Measurements from ENCODE around the gene TRIM44.
"Not testable (repeated sequence)": the region's sequence is repeated elsewhere in the genome, so short reads cannot be mapped to it uniquely, and the experiment has no call there.

TRIM44 gene

GRCh38 chr11:35815556-35816315, 153.2 kb downstream of the TRIM44 start:
- no peak for DNase-seq (ENCODE audit: low spot score)

GRCh38 chr11:35820614-35821013, 158.0 kb downstream of the TRIM44 start:
- DNase-seq (ENCODE audit: low spot score) = no peak

GRCh38 chr11:35822815-35823495, 160.4 kb downstream of the TRIM44 start:
- DNase-seq (ENCODE audit: low spot score) = no peak

GRCh38 chr11:35823742-35824298, 161.2 kb downstream of the TRIM44 start:
- DNase-seq (ENCODE audit: low spot score) = no peak

GRCh38 chr11:35825386-35825785, 162.8 kb downstream of the TRIM44 start:
- DNase-seq (ENCODE audit: low spot score) = no peak

GRCh38 chr11:35826006-35826405, 163.4 kb downstream of the TRIM44 start:
- DNase-seq (ENCODE audit: low spot score) = no peak

- DNase-seq (ENCODE audit: low spot score) = no peak
Measured at GRCh38 chr11:35826949-35827348, 164.4 kb downstream of the TRIM44 start.

- no peak for DNase-seq (ENCODE audit: low spot score)
Measured at GRCh38 chr11:35836205-35836604, 173.6 kb downstream of the TRIM44 start.

GRCh38 chr11:35838071-35838470, 175.5 kb downstream of the TRIM44 start:
- no peak for DNase-seq (ENCODE audit: low spot score)

GRCh38 chr11:35838697-35839367, 176.3 kb downstream of the TRIM44 start:
- not testable (repeated sequence) for DNase-seq (ENCODE audit: low spot score)

GRCh38 chr11:35839368-35840161, 177.0 kb downstream of the TRIM44 start:
- DNase-seq (ENCODE audit: low spot score) = no peak

GRCh38 chr11:35841733-35842132, 179.2 kb downstream of the TRIM44 start:
- DNase-seq (ENCODE audit: low spot score) = no peak

GRCh38 chr11:35842958-35843357, 180.4 kb downstream of the TRIM44 start:
- DNase-seq (ENCODE audit: low spot score) = no peak

GRCh38 chr11:35844579-35844978, 182.0 kb downstream of the TRIM44 start:
- no peak for DNase-seq (ENCODE audit: low spot score)

GRCh38 chr11:35845860-35846259, 183.3 kb downstream of the TRIM44 start:
- no peak for DNase-seq (ENCODE audit: low spot score)

GRCh38 chr11:35846874-35847273, 184.3 kb downstream of the TRIM44 start:
- no peak for DNase-seq (ENCODE audit: low spot score)

GRCh38 chr11:35847473-35847872, 184.9 kb downstream of the TRIM44 start:
- DNase-seq (ENCODE audit: low spot score) = no peak

GRCh38 chr11:35848616-35849015, 186.0 kb downstream of the TRIM44 start:
- no peak for DNase-seq (ENCODE audit: low spot score)

- DNase-seq (ENCODE audit: low spot score) = no peak
Measured at GRCh38 chr11:35850191-35850590, 187.6 kb downstream of the TRIM44 start.

GRCh38 chr11:35851342-35851741, 188.8 kb downstream of the TRIM44 start:
- DNase-seq (ENCODE audit: low spot score) = no peak

- no peak for DNase-seq (ENCODE audit: low spot score)
Measured at GRCh38 chr11:35852056-35852455, 189.5 kb downstream of the TRIM44 start.

- no peak for DNase-seq (ENCODE audit: low spot score)
Measured at GRCh38 chr11:35853971-35854370, 191.4 kb downstream of the TRIM44 start.

Data from CD4-positive, alpha-beta T cell treated with Interleukin-2 at 100 ng/mL for 4 hours (primary cell).